Measurements from ENCODE around the gene ATOH8.

ATOH8 gene

GRCh38 chr2:85786865-85787264, 33.1 kb downstream of the ATOH8 start:
- no peaks in the 10 kb centered on the region for H3K36me3 ChIP-seq (ENCODE audit: insufficient read depth)
- H2AFZ ChIP-seq (ENCODE audit: low read depth), result no peak overlapping the region
- no peak overlapping the region for H3K9ac ChIP-seq
- no peak for TF ChIP-seq CTCF (conservative IDR thresholded peaks at IDR 0.05; ENCODE audit: low read depth, low read length)
- no peaks in the 10 kb centered on the region for H3K79me2 ChIP-seq (ENCODE audit: insufficient read depth, low read depth)
- no peak overlapping the region for H3K27ac ChIP-seq
- no peak overlapping the region for H3K4me2 ChIP-seq
- no peaks in the 10 kb centered on the region for H3K4me1 ChIP-seq (ENCODE audit: low read depth, poor library complexity, severe bottlenecking)
- H3K27me3 ChIP-seq (ENCODE audit: insufficient read depth, low read depth), result no peaks in the 10 kb centered on the region; the same call in 1 of the 2 replicates
- H4K20me1 ChIP-seq (ENCODE audit: insufficient read depth), result no peaks in the 10 kb centered on the region
- H3K4me3 ChIP-seq (IDR thresholded peaks at IDR 0.05; ENCODE audit: insufficient read depth, low read depth, low read length), result no peak overlapping the region

- no peak overlapping the region for H3K9ac ChIP-seq
- no peak overlapping the region for H3K4me2 ChIP-seq
- no peaks in the 10 kb centered on the region for H3K4me1 ChIP-seq (ENCODE audit: low read depth, poor library complexity, severe bottlenecking)
- H3K27me3 ChIP-seq (ENCODE audit: insufficient read depth, low read depth), result no peaks in the 10 kb centered on the region; the same call in 1 of the 2 replicates
- TF ChIP-seq CTCF (conservative IDR thresholded peaks at IDR 0.05; ENCODE audit: low read depth, low read length), result no peak
- no peaks in the 10 kb centered on the region for H3K79me2 ChIP-seq (ENCODE audit: insufficient read depth, low read depth)
- no peak overlapping the region for H3K4me3 ChIP-seq (IDR thresholded peaks at IDR 0.05; ENCODE audit: insufficient read depth, low read depth, low read length)
- no peaks in the 10 kb centered on the region for H3K36me3 ChIP-seq (ENCODE audit: insufficient read depth)
- H2AFZ ChIP-seq (ENCODE audit: low read depth), result no peak overlapping the region
- no peak overlapping the region for H3K27ac ChIP-seq
- H4K20me1 ChIP-seq (ENCODE audit: insufficient read depth), result no peaks in the 10 kb centered on the region
Measured at GRCh38 chr2:85787282-85787980, 33.6 kb downstream of the ATOH8 start.

- no peaks in the 10 kb centered on the region for H4K20me1 ChIP-seq (ENCODE audit: insufficient read depth)
- H3K27me3 ChIP-seq (ENCODE audit: insufficient read depth, low read depth), result no peaks in the 10 kb centered on the region; the same call in 1 of the 2 replicates
- H3K79me2 ChIP-seq (ENCODE audit: insufficient read depth, low read depth), result no peaks in the 10 kb centered on the region
- no peaks in the 10 kb centered on the region for H3K36me3 ChIP-seq (ENCODE audit: insufficient read depth)
- no peak overlapping the region for H3K4me2 ChIP-seq
- H3K9ac ChIP-seq, result no peak overlapping the region
- H3K4me3 ChIP-seq (IDR thresholded peaks at IDR 0.05; ENCODE audit: insufficient read depth, low read depth, low read length), result no peak overlapping the region
- H3K4me1 ChIP-seq (ENCODE audit: low read depth, poor library complexity, severe bottlenecking), result no peaks in the 10 kb centered on the region
- H3K27ac ChIP-seq, result no peak overlapping the region
- H2AFZ ChIP-seq (ENCODE audit: low read depth), result no peak overlapping the region
- TF ChIP-seq CTCF (conservative IDR thresholded peaks at IDR 0.05; ENCODE audit: low read depth, low read length), result no peak
Measured at GRCh38 chr2:85787981-85788340, 34.2 kb downstream of the ATOH8 start.

GRCh38 chr2:85788603-85789002, 34.8 kb downstream of the ATOH8 start:
- TF ChIP-seq CTCF (conservative IDR thresholded peaks at IDR 0.05; ENCODE audit: low read depth, low read length), result no peak
- Histone ChIP-seq H2AFZ (ENCODE audit: low read depth) (no peak overlapping the region), H3K36me3 (ENCODE audit: insufficient read depth) (no peaks in the 10 kb centered on the region), H3K79me2 (ENCODE audit: insufficient read depth, low read depth) (no peaks in the 10 kb centered on the region), H3K27ac (no peak overlapping the region), H4K20me1 (ENCODE audit: insufficient read depth) (no peaks in the 10 kb centered on the region), H3K9ac (no peak overlapping the region), H3K4me3 (IDR thresholded peaks at IDR 0.05; ENCODE audit: insufficient read depth, low read depth, low read length) (no peak overlapping the region), H3K4me1 (ENCODE audit: low read depth, poor library complexity, severe bottlenecking) (no peaks in the 10 kb centered on the region), H3K4me2 (no peak overlapping the region), H3K27me3 (ENCODE audit: insufficient read depth, low read depth) (no peaks in the 10 kb centered on the region; the same call in 1 of the 2 replicates)

Data from KMS-11 (cell line).